GM19043 (cell line): ENCODE measurements around the gene DNM2.
"Not testable (repeated sequence)": the region's sequence is repeated elsewhere in the genome, so short reads cannot be mapped to it uniquely, and the experiment has no call there.

Source experiments
- ATAC-seq: cut with Tn5 transposase; IDR thresholded peaks from one replicate; pipeline ENCODE4 v1.9.1; 2021; ENCODE audit warnings: low read depth; ENCODE audit not compliant: unreplicated experiment

Gene DNM2

GRCh38 chr19:10749435-10750384 is 31.8 kb downstream of the DNM2 start:
- ATAC-seq, result no peak

GRCh38 chr19:10751109-10751953 is 33.5 kb downstream of the DNM2 start:
- ATAC-seq, result no peak

GRCh38 chr19:10752237-10752912 is 34.5 kb downstream of the DNM2 start:
- ATAC-seq, result no peak

- ATAC-seq, result no peak
Measured at GRCh38 chr19:10752913-10753704, 35.2 kb downstream of the DNM2 start.

- no peak for ATAC-seq
Measured at GRCh38 chr19:10756371-10756770, 38.5 kb downstream of the DNM2 start.

- ATAC-seq, result no peak
Measured at GRCh38 chr19:10756791-10757190, 38.9 kb downstream of the DNM2 start.

GRCh38 chr19:10758050-10758449 is 40.2 kb downstream of the DNM2 start:
- not testable (repeated sequence) for ATAC-seq

GRCh38 chr19:10758978-10759377 is 41.1 kb downstream of the DNM2 start:
- no peak for ATAC-seq

- ATAC-seq, result no peak
Measured at GRCh38 chr19:10760273-10760944, 42.5 kb downstream of the DNM2 start.

GRCh38 chr19:10761443-10762250 is 43.8 kb downstream of the DNM2 start:
- no peak for ATAC-seq

GRCh38 chr19:10762656-10763055 is 44.8 kb downstream of the DNM2 start:
- ATAC-seq, result no peak

- no peak for ATAC-seq
Measured at GRCh38 chr19:10763411-10763810, 45.5 kb downstream of the DNM2 start.

- no peak for ATAC-seq
Measured at GRCh38 chr19:10763828-10764339, 46.0 kb downstream of the DNM2 start.

- ATAC-seq, result no peak
Measured at GRCh38 chr19:10764340-10764894, 46.5 kb downstream of the DNM2 start.

- no peak for ATAC-seq
Measured at GRCh38 chr19:10766049-10766623, 48.3 kb downstream of the DNM2 start.

GRCh38 chr19:10766671-10767201 is 48.9 kb downstream of the DNM2 start:
- no peak for ATAC-seq

- no peak for ATAC-seq
Measured at GRCh38 chr19:10767726-10768125, 49.8 kb downstream of the DNM2 start.

- no peak for ATAC-seq
Measured at GRCh38 chr19:10768369-10768768, 50.5 kb downstream of the DNM2 start.
